ENCODE results near the gene PLCB1.

- no peak for TF ChIP-seq EZH2 (IDR thresholded peaks at IDR 0.05)
- no peak for TF ChIP-seq POLR2AphosphoS5 (IDR thresholded peaks at IDR 0.05; ENCODE audit: borderline replicate concordance, low read depth, low read length)
These were observed 187.0 kb downstream of the PLCB1 start for GRCh38 chr20:8318965-8319625.

All from SK-N-MC (cell line).